GM19467 (cell line): ENCODE results near the gene HSD17B2.

ENCODE experiments used
- ATAC-seq: cut with Tn5 transposase; IDR thresholded peaks from one replicate; pipeline ENCODE4 v1.9.1; 2021; ENCODE audit warnings: mild to moderate bottlenecking, moderate library complexity; ENCODE audit not compliant: unreplicated experiment

HSD17B2 gene

GRCh38 chr16:82017911-82018568, 17.0 kb upstream of the HSD17B2 start:
- ATAC-seq = no peak

DNA sequence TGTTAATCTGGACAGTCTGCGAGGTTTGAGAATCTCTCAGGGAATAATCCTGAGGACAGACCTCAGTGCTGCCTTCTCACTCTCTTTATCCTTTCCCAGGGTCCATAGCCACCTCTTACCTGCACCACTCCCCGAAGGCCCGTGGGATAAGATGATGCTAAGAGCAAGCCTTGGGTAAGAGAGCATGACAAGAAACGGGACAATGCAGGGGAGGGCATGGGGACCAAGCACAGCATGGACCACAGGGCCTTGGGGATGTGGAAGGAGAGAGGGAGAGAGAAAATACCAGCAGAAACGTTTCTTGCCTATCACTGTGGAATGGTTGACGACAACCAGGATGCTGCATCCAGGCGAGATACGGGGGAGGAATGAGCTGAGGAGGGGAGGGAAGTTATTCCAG, 15.5 kb upstream of the HSD17B2 start:
- ATAC-seq = no peak

DNA sequence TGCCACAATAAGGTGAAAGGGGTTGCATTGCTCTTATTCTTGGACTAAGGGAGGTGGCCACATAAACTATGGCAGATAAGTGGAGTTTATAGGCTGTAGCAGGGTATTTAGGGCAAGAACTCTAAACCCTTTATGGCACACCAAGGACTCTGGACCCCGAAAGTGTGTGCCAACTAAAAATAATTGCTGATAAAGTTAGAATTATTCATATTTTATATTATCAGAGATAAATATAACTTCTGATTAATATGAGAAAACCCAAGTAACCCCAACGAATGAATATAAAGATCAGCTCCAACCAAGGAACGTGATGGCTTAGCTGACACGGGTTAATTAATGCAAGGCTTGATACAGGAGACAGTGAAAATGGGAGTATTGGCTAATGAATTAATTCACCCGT, 15.0 kb upstream of the HSD17B2 start:
- no peak for ATAC-seq

DNA sequence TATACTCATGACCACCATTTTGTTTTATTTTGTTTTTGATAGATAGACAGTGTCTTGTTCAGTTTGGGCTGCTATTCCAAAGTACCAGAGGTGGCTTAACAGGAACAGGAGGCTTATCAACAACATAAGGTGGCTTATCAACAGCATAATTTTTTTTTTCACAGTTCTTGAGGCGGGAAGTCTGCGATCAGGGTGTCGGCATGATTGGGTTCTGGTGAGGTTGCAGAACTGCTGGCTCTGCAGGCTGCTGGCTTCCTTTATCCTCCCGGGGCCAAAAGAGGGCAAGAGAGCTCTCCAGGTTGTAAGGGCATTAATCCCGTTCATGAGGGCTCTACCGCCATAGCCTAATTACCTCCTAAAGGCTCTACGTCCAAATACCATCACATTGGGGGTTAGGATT, 11.8 kb upstream of the HSD17B2 start:
- ATAC-seq = no peak

GRCh38 chr16:82024316-82024715, 10.7 kb upstream of the HSD17B2 start:
- no peak for ATAC-seq

DNA sequence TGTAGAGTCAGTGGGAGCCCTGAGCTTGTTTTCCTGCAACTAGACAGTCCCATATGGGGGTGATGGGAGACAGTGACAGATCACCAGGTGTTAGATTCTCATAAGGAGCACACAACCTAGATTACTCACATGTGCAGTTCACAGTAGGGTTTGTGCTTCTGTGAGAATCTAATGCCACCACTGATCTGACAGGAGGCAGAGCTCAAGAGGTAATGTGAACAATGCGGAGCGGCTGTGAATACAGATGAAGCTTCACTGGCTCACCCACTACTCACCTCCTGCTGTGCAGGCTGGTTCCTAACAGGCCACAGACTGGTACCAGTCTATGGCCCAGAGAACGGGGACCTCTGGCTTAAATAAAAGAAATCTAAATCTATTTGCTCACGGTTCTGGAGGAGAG, 10.2 kb upstream of the HSD17B2 start:
- no peak for ATAC-seq

- no peak for ATAC-seq
Measured at GRCh38 chr16:82027629-82028064, 7.4 kb upstream of the HSD17B2 start.

DNA sequence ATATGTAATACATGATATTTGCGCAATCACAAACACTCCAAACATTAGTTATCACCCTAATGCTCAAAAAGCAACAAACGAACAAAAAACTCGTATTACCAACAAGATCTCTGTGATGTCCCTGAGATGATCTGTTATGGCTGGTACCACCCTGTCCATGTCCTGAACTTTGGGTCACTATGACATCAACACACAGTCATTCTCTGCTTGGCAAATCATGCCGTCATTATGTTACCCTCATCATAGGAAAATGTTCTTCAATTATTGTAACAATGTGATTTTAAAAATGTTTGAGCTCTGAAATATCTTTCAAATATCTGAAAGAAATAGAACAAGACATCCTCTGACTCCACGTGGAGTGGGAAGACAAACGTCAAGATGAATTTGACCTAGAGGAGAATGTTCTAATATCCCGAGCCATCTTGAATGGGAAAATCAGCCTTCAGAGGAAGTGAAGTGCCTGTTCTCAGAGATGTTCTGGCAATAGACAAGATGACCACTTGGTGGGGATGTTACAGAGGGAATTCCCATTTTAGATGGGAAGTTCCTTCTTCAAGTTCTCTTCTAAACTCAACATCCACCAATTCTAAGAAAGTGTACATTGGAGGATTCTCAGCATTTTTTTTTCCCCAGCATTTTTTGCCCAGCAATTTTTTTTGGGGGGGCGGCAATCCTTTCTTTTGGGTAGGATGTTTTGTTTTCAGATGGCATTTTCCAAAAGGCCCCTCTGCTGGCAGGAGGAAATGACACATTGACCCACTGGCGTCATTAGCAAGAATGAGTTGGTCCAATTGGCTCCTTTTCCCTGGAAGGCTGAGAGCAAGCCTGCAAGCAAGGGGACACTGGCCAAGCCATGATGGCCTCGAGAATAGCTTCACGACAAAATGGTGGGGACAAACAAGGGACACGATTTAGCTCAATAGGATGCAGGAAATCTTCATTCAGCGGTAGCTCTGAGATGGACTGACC, 3.7 kb upstream of the HSD17B2 start:
- ATAC-seq = no peak

- no peak for ATAC-seq
Measured at GRCh38 chr16:82033006-82033405, 2.0 kb upstream of the HSD17B2 start.

- no peak for ATAC-seq
Measured at GRCh38 chr16:82033683-82034300, 1.3 kb upstream of the HSD17B2 start.

DNA sequence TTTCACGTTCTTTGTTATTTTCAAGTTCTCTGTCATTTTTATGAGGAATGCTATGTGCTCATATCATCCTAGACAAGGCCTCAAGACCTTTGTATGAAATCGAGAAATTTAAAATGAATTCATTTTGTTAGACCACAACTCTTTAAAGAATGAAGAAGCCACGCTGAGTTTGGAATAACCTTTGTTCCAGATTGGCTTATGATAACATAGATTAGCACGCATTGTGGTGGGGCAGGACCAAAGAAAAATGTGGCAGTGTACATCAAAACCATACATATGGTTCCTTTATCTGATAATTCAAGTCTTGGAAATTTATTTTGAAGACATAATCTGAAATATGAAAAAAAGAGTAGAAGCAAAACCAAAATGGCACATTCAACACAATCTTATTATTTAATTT, 2.2 kb downstream of the HSD17B2 start:
- no peak for ATAC-seq

DNA sequence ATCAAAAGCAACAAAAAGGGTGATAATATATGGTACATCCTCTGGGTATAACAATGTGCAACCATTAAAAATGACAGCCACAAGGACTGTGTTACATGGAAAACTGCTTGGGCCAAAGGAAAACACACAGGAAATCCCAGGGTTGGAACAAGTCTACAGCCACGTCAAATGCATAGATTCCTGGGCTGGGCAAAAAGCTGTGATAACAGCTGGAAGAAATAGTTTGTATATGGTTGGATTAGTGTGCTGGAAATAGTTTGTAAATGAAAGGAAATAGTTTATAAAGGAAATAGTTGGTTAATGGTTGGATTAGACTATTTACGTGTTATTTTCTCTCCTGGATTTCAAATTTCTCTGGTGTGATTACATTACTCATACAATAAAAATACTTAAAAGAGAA, 2.6 kb downstream of the HSD17B2 start:
- no peak for ATAC-seq

DNA sequence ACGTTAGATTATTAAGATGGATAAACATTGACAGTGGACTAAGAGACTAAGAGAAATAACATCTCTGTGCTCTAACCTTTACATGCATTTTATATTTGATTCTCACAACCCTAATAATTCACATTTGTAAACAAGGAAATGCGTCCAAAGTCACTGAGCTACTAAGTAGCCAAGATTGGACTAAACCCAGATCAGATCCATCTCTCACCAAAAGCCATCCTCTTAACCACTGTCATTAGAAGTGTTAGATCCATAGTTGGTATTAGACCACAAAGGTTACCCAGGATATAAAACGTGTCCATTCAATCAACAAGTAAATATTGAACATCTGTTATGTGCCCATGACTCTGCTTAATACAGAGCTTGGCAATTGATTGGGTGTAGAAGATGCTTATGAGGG, 5.2 kb downstream of the HSD17B2 start:
- no peak for ATAC-seq

GRCh38 chr16:82041542-82041941, 6.5 kb downstream of the HSD17B2 start:
- ATAC-seq = no peak

DNA sequence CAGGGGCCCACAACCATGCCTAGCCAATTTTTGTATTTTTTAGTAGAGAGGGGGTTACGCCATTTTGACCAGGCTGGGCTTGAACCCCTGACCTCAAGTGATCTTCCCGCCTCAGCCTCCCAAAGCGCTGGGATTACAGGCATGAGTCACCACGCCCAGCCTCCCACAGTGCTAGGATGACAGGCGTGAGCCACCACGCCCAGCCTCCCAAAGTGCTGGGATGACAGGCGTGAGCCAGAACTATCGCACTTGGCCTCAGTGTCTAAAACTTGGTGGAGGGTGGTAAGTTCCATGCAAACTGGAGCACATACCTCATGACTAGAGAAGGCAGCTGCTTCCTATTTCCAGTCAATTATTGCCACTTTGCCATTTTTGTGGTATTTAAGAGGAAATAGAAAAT, 7.1 kb downstream of the HSD17B2 start:
- no peak for ATAC-seq

- ATAC-seq = no peak
Measured at GRCh38 chr16:82042846-82043245, 7.8 kb downstream of the HSD17B2 start.

DNA sequence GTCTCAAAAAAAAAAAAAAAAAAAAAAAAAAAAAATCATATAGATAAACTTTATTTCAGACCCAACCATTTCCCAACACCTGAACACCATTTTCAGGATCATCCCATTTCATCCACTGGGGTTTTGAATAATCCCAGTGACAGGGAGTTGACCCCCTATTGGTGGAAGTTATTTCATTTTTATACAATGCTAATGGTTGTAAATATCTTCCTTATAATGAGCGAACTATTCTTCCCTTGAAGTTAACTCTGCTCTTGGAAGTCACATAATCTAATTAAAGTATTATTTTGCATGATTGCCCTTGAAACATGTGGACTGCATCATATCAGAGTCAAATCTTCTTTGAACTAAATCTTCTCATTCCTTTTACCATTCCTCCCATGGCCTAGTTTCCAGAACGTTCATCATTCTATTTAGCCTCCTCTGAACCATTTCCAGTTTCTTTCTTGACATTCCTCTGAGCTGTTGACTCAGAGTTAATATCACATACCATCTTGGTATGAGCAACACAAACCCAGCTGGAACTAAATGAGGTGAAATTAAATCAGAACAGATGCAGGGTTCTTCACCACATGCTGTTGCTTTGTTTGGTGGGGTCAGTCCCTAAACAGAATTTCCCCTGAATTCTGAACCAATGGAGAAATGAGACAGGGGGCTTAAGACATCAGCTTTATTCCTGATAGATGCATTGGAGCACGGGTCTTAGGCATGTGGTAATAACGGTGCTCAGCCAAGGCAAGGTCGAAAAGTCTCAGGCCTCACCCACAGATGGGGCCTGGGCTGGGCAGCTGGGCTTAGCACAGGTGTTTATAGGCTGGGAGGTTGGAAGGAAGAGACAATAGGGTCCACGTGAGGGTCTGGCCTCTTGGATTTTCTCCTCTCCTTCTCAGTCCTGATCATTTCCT, 8.9 kb downstream of the HSD17B2 start:
- no peak for ATAC-seq

DNA sequence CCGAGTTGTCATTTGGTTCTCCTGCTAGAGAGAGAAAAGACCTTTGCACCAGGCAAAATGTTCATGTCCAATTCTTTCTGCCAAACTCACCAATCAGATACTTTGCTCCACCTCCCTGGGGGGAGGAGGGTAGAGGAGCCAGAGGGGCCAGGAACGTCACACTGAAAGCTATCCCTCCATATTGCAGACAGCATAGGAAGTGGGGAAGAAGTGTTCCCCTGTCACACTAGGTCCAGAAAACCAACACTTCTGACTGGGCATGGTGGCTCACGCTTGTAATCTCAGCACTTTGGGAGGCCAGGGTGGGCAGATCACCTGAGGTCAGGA, 9.5 kb downstream of the HSD17B2 start:
- ATAC-seq = no peak

GRCh38 chr16:82045465-82045864, 10.4 kb downstream of the HSD17B2 start:
- ATAC-seq = no peak

DNA sequence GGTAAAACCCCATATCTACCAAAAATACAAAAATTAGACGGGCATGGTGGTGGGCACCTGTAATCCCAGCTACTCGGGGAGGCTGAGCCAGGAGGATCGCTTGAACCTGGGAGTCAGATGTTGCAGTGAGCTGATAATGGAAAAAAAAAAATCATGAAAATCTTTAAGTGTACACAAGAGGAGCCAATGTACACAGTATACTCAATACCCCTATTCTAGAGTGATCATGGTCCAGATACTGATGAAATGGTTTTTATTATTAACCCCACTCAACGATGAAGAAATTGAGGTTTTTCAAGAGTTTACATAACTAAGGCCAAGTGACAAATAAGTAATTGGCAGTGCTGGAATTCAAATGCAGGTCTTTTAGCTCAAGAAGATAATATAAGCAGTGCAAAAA, 11.5 kb downstream of the HSD17B2 start:
- no peak for ATAC-seq

- no peak for ATAC-seq
Measured at GRCh38 chr16:82046941-82047340, 11.9 kb downstream of the HSD17B2 start.
